Lower leg skin (tissue), 3 donors: ENCODE measurements around the gene ING3.

Experiments used
- POLR2A ChIP-seq, 2 donors: fragments of 450-650 bp; IDR thresholded peaks; one replicate each; pipeline ENCODE4 v1.6.1; 2016 to 2017; ENCODE audit warnings: antibody characterized with exemption in 2 of 2, mild to moderate bottlenecking in 1 of 2, moderate library complexity in 1 of 2
- TF ChIP-seq, protein P1 (sequence below), 3 donors: fragments of 450-650 bp; IDR thresholded peaks; one replicate each; pipeline ENCODE4 v1.5.1; 2016; ENCODE audit warnings: antibody characterized with exemption in 3 of 3, mild to moderate bottlenecking in 3 of 3, moderate library complexity in 2 of 3

DNA sequence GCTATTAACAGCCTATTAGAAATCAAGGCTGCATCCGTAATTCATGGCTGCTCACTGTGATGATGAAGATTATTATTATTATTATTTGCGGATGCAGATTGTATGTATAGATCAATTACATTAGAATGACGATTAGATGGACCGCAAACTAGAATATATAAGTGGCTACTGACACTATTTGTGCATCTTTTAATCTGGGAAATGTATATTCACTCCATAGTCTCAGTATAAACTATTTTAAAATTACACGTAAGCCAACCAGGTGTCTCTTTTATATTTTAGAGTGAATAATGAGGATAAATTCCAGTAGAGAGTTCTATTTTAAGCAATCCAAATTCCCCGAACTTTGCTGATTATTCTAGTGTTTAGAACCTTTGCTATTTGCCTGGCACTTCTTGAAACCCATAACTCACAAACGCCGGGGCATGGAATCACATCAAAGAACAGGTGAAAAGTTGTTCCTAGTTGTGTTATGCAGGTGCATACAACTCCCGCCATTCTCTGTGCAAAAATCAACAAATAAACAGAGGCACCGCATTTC lies 509 bp upstream of the ING3 start:
- TF ChIP-seq, protein P1, sequence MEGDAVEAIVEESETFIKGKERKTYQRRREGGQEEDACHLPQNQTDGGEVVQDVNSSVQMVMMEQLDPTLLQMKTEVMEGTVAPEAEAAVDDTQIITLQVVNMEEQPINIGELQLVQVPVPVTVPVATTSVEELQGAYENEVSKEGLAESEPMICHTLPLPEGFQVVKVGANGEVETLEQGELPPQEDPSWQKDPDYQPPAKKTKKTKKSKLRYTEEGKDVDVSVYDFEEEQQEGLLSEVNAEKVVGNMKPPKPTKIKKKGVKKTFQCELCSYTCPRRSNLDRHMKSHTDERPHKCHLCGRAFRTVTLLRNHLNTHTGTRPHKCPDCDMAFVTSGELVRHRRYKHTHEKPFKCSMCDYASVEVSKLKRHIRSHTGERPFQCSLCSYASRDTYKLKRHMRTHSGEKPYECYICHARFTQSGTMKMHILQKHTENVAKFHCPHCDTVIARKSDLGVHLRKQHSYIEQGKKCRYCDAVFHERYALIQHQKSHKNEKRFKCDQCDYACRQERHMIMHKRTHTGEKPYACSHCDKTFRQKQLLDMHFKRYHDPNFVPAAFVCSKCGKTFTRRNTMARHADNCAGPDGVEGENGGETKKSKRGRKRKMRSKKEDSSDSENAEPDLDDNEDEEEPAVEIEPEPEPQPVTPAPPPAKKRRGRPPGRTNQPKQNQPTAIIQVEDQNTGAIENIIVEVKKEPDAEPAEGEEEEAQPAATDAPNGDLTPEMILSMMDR (IDR thresholded peaks at IDR 0.05) = no peak
- no peak for TF ChIP-seq POLR2A (IDR thresholded peaks at IDR 0.05)
